AG10803 (cell line): Measurements from ENCODE around the gene NCF4.

Source experiments
- DNase-seq: peaks from one replicate; pipeline ENCODE4 v3.0.0; 2010; ENCODE audit warnings: low read depth
- H3K4me3 ChIP-seq: 2 replicates; pipeline ENCODE4 v1.5.1; 2011; ENCODE audit warnings: mild to moderate bottlenecking, low read length, control low read depth
- TF ChIP-seq, protein P1 (sequence below): conservative IDR thresholded peaks from 2 replicates; pipeline ENCODE4 v1.5.1; 2011; ENCODE audit warnings: mild to moderate bottlenecking, low read length, control low read depth, inconsistent platforms

NCF4 gene

DNA sequence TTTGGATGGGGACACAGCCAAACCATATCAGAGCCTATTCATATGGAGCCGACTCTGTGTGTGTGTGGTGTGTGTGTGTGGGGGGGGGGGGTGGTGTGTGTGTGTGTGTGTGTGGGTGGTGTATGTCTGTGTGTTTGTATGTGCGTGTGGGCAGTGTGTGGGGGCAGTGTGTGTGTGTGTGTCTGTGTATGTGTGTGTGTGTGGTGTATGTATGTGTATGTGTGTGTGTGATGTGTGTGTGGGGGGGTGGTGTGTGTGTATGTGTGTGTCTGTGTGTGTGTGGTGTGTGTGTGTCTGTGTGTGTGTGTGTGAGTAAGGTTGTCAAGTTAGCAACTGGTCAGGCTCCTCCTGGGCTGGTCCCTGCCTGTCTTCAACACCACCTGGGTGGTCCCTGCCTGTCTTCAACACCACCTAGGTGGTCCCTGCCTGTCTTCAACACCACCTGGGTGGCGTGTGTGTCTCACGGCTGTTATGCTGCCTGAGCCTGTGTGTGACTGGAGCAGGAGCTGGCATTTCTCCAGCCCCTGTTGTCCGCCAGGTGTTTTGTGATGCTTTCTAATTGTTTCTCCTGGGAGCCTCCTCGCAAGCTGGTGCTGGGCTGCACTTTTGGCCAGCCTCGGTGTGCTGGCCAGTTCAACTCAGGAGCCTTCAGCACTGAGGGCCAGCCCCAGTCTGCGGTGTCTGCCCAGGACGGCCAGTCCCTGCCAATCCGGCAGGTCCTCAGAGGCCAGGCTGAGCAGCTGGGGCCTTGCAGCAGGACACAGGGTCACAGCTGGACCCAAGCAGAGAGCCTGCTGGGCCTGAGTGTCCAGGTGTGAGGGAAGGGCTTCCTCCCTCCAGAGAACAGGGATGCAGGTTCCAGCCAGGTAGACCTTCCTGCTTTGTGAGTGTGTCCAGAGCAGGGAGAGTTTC is 22.4 kb upstream of the NCF4 start:
- TF ChIP-seq, protein P1, sequence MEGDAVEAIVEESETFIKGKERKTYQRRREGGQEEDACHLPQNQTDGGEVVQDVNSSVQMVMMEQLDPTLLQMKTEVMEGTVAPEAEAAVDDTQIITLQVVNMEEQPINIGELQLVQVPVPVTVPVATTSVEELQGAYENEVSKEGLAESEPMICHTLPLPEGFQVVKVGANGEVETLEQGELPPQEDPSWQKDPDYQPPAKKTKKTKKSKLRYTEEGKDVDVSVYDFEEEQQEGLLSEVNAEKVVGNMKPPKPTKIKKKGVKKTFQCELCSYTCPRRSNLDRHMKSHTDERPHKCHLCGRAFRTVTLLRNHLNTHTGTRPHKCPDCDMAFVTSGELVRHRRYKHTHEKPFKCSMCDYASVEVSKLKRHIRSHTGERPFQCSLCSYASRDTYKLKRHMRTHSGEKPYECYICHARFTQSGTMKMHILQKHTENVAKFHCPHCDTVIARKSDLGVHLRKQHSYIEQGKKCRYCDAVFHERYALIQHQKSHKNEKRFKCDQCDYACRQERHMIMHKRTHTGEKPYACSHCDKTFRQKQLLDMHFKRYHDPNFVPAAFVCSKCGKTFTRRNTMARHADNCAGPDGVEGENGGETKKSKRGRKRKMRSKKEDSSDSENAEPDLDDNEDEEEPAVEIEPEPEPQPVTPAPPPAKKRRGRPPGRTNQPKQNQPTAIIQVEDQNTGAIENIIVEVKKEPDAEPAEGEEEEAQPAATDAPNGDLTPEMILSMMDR, result no peak
- no peak for DNase-seq

DNA sequence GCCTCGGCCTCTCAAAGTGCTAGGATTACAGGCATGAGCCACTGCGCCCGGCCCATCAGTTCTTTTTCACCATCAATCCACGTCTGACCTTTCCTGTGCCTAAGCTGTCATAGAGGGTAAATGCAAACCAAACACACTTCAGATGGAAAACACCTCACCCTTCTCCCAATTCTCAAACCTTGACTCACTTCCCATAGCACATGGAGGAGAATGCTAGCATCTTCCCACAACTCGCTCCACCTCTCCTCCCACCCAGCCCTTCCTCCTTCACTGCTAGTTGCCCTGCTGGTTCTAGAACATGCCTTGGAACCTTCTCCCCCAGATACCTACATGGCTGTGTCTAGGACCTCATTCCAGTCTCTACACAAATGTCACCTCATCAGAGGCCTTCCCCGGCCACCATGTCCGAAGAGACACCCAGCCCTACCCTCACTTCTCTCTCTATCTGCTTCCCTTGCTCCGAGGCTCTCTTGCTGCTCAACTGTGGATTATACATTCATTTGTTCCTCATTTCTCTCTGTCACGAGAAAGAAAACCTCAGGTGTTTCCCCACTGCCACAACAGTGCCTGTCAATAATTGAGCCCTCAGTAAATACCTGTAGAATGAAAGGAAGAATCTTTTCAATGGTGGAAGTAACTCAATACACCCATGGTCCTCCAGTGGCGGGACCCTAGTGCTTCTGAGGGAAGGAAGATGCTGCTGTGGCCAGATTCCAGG is 21.3 kb upstream of the NCF4 start:
- no peak overlapping the region for H3K4me3 ChIP-seq
- TF ChIP-seq, protein P1, result no peak
- no peak for DNase-seq

More for the DNA sequence above, 22.4 kb upstream of the NCF4 start:
- H3K4me3 ChIP-seq, result no peak overlapping the region

DNA sequence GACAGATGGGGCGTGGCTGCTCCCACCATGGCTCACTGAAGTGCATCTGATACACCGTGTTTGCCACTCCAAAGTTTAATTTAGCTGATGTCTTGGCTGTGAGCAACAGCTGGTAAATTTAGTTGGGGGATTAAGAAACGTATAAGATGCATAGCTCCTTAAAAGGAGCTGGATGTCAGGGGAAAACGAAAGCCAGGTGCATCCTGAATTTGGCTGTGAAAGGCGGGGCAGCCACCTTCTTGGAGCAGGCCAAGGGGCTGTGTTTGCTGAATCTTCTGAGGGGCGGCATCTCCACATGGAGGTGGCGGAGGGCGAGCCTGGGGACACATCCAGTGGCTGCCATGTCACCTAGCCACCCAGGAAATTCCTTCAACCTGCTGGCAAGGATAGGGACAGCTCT is 20.7 kb upstream of the NCF4 start:
- TF ChIP-seq, protein P1, result no peak
- no peak for DNase-seq
- no peak overlapping the region for H3K4me3 ChIP-seq

DNA sequence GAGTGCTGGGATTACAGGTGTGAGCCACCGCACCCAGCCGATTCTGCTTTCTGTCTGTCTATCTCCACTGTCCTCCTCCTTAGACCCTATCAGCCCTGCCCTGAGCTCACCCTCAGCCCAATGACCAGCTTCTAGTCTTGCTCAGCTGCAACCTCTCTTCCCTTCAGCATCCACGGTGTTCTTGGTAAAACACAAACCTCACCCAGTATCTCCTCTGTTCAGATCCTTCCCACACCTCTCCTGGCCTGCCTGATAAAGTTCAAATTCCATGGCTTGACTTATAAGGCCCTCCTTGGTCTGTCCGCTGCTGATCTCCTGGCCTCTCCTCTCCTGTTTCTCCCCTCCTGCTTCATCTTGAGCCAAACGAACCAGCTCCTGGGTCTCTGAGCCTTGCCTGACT is 14.5 kb upstream of the NCF4 start:
- no peak overlapping the region for H3K4me3 ChIP-seq
- no peak for DNase-seq
- TF ChIP-seq, protein P1, result no peak

DNA sequence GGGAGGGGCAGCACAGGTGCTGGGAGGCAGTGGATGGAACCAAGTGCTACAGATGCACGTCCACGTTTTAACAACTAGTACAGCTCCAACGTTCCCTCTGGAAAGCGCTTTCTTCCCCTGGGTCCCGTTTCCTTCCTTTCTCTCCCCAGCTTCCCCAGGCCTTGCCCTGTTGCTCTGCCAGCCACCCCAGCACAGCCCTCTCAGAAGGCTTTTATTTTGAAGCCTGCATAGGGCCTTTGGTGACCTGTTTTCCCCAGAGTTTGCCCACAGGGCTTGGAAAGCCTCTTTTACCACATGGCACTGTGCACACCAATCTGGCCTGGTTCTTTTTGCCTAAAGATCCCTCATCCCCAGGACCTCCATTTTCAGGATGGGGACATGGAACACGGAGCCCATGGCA is 13.9 kb upstream of the NCF4 start:
- no peak overlapping the region for H3K4me3 ChIP-seq
- TF ChIP-seq, protein P1, result no peak
- no peak for DNase-seq

DNA sequence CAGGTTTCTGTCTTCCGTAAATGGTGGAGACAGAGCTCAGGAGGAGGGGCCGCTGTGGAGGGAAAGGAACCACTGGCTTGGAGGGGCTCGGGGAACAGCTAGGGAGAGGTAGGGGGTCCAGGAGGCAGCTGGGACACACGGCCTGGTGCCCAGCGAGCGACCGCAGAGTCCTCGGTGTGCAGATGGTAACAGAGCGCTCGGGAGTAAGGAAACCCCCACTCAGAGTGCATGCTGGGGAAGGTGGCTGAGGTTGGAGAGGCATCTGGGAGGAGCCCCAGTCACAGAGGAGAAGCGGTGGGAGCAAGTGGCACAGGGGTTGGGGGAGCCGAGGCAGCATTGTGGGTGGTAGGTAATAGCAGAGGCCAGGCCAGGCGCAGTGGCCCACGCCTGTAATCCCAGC is 10.8 kb upstream of the NCF4 start:
- no peak overlapping the region for H3K4me3 ChIP-seq
- DNase-seq, result no peak
- TF ChIP-seq, protein P1, result no peak

DNA sequence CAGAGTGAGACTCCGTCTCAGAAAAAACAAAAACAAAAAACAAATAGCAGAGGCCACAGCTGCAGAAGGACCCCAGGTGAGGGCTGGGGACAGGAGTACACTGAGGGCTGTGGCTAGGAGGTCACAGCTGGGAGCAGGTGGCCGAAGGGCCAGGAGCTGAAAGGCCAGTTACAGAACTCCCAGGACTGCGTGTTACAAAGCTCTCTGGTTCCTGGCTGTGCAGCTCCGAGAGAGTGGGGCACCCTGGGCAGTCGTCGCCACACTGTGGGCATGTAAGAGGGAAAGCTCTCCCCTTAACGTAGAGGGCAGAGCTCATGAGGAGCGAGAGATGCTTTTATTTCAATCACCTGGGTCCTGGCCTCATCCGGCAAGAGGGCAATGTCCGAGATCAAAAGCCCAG is 10.1 kb upstream of the NCF4 start:
- no peak for DNase-seq
- TF ChIP-seq, protein P1, result no peak
- H3K4me3 ChIP-seq, result no peak overlapping the region
